ENCODE results near the gene SCN5A.

Gene SCN5A

DNA sequence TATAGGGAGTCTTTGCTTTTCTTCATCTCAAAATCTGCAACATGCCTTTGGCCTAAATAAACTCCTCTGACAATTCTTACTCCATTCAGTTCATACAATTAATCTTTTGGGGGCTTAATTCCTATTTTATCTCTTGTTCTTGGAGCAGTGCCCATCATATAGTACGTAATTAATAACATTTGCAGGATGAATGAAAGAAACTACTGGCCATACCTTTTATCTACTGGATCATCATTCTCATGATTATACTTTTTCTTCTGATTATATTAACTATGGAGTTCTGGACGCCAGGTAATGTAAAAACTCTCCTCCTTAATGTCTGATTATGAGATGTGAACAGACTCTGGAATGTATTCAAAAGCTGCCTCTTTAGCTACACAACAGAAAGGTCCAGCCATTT, 46.5 kb upstream of the SCN5A start:
- H4K20me1 ChIP-seq (ENCODE audit: insufficient read depth, low read length), result no peaks in the 10 kb centered on the region
- no peaks in the 10 kb centered on the region for H3F3A ChIP-seq (ENCODE audit: insufficient read depth, low read length)
- no peak overlapping the region for H2AFZ ChIP-seq (ENCODE audit: low read length)
- no peak for DNase-seq
- no peaks in the 10 kb centered on the region for H3K36me3 ChIP-seq (replicated peaks; ENCODE audit: insufficient read depth, low read length)
- no peak overlapping the region for H3K4me2 ChIP-seq (ENCODE audit: low read depth, low read length)
- H3K79me2 ChIP-seq (ENCODE audit: low read length), result no peaks in the 10 kb centered on the region
- TF ChIP-seq, protein P1, sequence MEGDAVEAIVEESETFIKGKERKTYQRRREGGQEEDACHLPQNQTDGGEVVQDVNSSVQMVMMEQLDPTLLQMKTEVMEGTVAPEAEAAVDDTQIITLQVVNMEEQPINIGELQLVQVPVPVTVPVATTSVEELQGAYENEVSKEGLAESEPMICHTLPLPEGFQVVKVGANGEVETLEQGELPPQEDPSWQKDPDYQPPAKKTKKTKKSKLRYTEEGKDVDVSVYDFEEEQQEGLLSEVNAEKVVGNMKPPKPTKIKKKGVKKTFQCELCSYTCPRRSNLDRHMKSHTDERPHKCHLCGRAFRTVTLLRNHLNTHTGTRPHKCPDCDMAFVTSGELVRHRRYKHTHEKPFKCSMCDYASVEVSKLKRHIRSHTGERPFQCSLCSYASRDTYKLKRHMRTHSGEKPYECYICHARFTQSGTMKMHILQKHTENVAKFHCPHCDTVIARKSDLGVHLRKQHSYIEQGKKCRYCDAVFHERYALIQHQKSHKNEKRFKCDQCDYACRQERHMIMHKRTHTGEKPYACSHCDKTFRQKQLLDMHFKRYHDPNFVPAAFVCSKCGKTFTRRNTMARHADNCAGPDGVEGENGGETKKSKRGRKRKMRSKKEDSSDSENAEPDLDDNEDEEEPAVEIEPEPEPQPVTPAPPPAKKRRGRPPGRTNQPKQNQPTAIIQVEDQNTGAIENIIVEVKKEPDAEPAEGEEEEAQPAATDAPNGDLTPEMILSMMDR (IDR thresholded peaks at IDR 0.05; ENCODE audit: low read length), result no peak
- TF ChIP-seq EZH2 (optimal IDR thresholded peaks at IDR 0.05; ENCODE audit: low read depth, low read length), result no peak
- no peak for TF ChIP-seq EZH2phosphoT487 (IDR thresholded peaks at IDR 0.05; ENCODE audit: low read length)
- no peak overlapping the region for H3K9ac ChIP-seq (ENCODE audit: low read length)
- H3K27me3 ChIP-seq (replicated peaks; ENCODE audit: insufficient read depth, low read length), result no peaks in the 10 kb centered on the region
- no peak overlapping the region for H3K27ac ChIP-seq (ENCODE audit: low read length)
- no peaks in the 10 kb centered on the region for H3K4me1 ChIP-seq (ENCODE audit: low read length)
- H3K9me3 ChIP-seq (replicated peaks; ENCODE audit: insufficient read depth, low read length), result no peaks in the 10 kb centered on the region
- H3K4me3 ChIP-seq (ENCODE audit: low read length), result no peak overlapping the region
- no peaks in the 10 kb centered on the region for H3K9me2 ChIP-seq (replicated peaks; ENCODE audit: insufficient read depth, low read length)

DNA sequence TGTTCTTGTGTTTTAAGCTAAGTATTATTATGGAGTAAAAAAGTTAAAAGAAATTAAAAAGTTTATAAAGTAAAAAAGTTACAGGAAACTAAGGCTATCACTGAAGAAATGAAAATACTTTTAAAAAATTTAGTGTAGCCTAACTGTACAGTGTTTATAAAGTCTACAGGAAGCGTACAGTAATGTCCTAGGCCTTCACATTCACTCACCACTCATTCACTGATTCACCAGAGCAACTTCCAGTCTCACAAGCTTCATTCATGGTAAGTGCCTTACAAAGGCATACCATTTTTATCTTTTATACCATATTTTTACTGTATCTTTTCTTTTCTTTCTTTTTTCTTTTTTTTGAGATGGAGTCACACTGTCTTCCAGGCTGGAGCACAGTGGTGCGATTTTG, 40.7 kb upstream of the SCN5A start:
- TF ChIP-seq EZH2phosphoT487 (IDR thresholded peaks at IDR 0.05; ENCODE audit: low read length), result no peak
- TF ChIP-seq, protein P1 (IDR thresholded peaks at IDR 0.05; ENCODE audit: low read length), result no peak
- TF ChIP-seq EZH2 (optimal IDR thresholded peaks at IDR 0.05; ENCODE audit: low read depth, low read length), result no peak
- H3K79me2 ChIP-seq (ENCODE audit: low read length), result no peaks in the 10 kb centered on the region
- no peak for DNase-seq
- no peaks in the 10 kb centered on the region for H3K27me3 ChIP-seq (replicated peaks; ENCODE audit: insufficient read depth, low read length)
- no peaks in the 10 kb centered on the region for H3K36me3 ChIP-seq (replicated peaks; ENCODE audit: insufficient read depth, low read length)
- H2AFZ ChIP-seq (ENCODE audit: low read length), result no peak overlapping the region
- H3K4me2 ChIP-seq (ENCODE audit: low read depth, low read length), result no peak overlapping the region
- H3K9me2 ChIP-seq (replicated peaks; ENCODE audit: insufficient read depth, low read length), result no peaks in the 10 kb centered on the region
- no peak overlapping the region for H3K4me3 ChIP-seq (ENCODE audit: low read length)
- no peaks in the 10 kb centered on the region for H3K4me1 ChIP-seq (ENCODE audit: low read length)
- H3K9me3 ChIP-seq (replicated peaks; ENCODE audit: insufficient read depth, low read length), result no peaks in the 10 kb centered on the region
- H3K27ac ChIP-seq (ENCODE audit: low read length), result no peak overlapping the region
- H3K9ac ChIP-seq (ENCODE audit: low read length), result no peak overlapping the region
- H3F3A ChIP-seq (ENCODE audit: insufficient read depth, low read length), result no peaks in the 10 kb centered on the region
- H4K20me1 ChIP-seq (ENCODE audit: insufficient read depth, low read length), result no peaks in the 10 kb centered on the region

DNA sequence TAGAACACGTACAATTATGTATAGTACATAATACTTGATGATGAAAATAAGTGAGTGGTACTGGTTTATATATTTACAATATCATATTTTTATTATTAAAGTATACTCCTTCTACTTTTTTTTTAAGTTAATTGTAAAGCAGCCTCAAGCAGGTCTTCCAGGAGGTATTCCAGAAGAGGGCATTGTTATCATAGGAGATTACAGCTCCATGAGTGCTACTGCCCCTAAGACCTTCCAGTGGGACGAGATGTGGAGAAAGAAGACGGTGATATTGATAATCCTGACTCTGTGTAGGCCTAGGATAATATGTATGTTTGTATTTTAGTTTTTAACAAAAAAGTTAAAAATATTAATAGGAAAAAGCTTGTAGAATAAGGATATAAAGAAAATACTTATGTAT, 40.3 kb upstream of the SCN5A start:
- Histone ChIP-seq H3K36me3 (replicated peaks; ENCODE audit: insufficient read depth, low read length) (no peaks in the 10 kb centered on the region), H3K27ac (ENCODE audit: low read length) (no peak overlapping the region), H3K4me3 (ENCODE audit: low read length) (no peak overlapping the region), H3K9me3 (replicated peaks; ENCODE audit: insufficient read depth, low read length) (no peaks in the 10 kb centered on the region), H3K79me2 (ENCODE audit: low read length) (no peaks in the 10 kb centered on the region), H4K20me1 (ENCODE audit: insufficient read depth, low read length) (no peaks in the 10 kb centered on the region), H3K4me1 (ENCODE audit: low read length) (no peaks in the 10 kb centered on the region), H3F3A (ENCODE audit: insufficient read depth, low read length) (no peaks in the 10 kb centered on the region), H2AFZ (ENCODE audit: low read length) (no peak overlapping the region), H3K27me3 (replicated peaks; ENCODE audit: insufficient read depth, low read length) (no peaks in the 10 kb centered on the region), H3K4me2 (ENCODE audit: low read depth, low read length) (no peak overlapping the region), H3K9ac (ENCODE audit: low read length) (no peak overlapping the region), H3K9me2 (replicated peaks; ENCODE audit: insufficient read depth, low read length) (no peaks in the 10 kb centered on the region)
- DNase-seq, result no peak
- TF ChIP-seq, protein P1 (IDR thresholded peaks at IDR 0.05; ENCODE audit: low read length), result no peak
- TF ChIP-seq EZH2 (optimal IDR thresholded peaks at IDR 0.05; ENCODE audit: low read depth, low read length) (no peak), EZH2phosphoT487 (IDR thresholded peaks at IDR 0.05; ENCODE audit: low read length) (no peak)

Data from MM.1S (cell line).